ENCODE results near the gene WDR93.
"Not testable (repeated sequence)": the region's sequence is repeated elsewhere in the genome, so short reads cannot be mapped to it uniquely, and the experiment has no call there.

The WDR93 gene

DNA sequence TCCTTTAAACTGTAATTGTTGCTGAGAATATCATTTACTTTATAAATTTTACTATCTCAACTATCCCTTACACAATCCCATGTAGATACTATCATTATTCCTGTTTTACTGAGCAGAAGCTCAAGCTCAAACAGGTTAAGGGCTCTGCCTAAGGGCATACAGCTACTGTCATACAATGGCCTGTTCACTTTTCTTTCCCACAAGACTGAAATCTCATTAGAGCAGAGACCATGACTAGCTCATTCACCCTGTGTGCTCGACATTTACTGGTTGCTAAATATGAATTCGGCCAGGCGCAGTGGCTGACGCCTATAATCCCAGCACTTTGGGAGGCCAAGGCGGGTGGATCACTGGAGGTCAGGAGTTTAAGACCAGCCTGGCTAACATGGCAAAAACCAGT lies 83.9 kb downstream of the WDR93 start:
- DNase-seq = no peak

DNA sequence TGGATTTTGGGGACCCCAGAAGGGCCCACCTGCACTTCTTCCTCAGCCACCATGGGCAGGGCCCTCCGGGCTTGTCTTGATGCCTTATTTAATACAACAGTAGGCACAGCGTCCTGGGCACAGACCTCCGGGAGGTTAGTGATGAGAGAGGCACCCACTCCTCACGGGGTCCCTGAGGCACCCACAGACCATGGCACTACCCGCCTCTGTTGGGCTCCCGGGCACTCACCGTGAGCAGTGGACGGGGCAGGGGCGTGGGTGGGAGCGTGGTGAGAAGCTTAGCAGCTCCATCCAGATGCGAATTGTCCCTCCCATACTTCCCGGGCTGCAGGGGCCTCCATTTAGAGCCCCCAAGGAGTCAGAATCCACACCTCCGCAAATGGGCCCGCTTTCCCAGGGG lies 85.2 kb downstream of the WDR93 start:
- no peak for DNase-seq

DNA sequence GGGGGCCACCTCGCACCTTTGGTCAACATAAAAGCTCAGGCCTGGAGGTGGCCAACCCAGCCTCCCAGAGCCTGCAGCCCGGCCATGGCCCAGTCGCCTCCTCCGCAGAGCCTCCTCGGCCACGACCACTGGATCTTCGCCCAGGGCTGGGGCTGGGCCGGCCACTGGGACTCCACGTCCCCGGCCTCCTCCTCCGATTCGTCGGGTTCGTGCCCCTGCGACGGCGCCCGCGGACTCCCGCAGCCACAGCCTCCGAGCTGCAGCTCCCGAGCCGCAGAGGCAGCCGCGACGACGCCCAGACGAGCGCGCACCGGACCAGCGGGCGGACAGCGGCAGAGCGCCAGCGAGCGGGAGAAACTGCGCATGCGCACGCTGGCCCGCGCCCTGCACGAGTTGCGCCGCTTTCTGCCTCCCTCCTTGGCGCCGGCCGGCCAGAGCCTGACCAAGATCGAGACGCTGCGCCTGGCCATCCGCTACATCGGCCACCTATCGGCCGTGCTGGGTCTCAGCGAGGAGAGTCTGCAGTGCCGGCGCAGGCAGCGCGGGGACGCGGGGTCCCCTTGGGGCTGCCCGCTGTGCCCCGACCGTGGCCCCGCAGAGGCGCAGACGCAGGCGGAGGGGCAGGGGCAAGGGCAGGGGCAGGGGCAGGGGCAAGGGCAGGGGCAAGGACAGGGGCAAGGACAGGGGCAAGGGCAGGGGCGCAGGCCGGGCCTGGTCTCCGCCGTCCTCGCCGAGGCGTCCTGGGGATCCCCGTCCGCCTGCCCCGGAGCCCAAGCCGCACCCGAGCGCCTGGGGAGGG lies 85.9 kb downstream of the WDR93 start, which contains the start of gene MESP2:
MESP2 (plus strand) TSS at position 59 of the 799 bp plus-strand sequence; CDS start at position 85, 26 bp downstream.
- peak in 3 of 5 experiments; percentile 21 to 49 (median 26) for DNase-seq

DNA sequence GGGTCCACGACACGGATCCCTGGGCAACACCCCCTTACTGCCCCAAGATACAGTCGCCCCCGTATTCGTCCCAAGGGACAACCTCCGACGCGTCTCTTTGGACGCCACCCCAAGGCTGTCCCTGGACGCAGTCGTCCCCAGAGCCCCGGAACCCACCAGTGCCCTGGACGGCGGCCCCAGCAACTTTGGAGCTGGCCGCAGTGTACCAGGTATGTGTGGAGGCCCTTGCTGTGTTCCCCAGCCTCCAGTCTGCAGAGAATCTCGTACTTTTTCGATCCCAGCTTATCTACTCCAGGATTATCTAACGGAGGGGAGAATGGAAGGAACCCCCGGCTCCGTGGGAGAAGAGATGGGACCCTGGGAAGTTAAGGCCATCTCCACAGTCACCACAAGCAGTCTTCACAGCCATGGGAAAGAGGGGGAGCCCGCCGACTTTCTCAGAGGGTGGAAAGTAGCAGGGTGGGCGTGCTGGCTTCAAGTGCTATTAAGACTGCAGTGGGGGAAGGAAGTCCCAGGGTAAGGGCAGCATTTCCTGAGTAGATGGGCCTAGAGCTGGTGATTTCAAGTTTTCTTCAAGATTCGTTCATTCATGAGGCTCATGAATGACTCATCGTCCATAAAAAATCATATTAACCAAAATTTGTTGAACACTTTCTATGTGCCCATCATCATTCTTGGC lies 86.6 kb downstream of the WDR93 start:
- DNase-seq = no peak

DNA sequence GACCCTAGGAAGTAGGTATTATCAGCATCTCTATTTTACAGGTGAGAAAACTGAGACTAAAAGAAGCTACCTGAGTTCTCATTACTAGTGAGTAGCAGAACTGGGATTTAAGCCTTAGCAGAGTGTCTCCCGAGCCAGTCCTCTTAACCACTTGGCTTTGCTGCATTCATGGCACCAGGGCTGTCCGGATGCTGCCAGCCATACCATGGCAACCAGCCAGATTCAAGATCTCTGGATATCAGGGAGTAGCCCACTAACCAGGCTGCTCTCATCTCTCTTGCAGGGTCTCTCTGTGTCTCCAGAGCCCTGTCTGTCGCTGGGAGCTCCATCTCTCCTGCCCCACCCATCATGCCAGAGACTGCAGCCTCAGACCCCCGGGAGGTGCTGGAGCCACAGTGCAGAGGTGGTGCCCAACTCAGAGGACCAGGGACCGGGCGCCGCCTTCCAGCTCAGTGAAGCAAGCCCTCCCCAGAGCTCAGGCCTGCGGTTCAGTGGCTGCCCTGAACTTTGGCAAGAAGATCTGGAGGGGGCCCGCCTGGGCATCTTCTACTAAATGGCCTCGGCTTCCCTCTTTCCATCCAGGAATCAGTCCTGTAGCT lies 87.3 kb downstream of the WDR93 start:
- no peak for DNase-seq

DNA sequence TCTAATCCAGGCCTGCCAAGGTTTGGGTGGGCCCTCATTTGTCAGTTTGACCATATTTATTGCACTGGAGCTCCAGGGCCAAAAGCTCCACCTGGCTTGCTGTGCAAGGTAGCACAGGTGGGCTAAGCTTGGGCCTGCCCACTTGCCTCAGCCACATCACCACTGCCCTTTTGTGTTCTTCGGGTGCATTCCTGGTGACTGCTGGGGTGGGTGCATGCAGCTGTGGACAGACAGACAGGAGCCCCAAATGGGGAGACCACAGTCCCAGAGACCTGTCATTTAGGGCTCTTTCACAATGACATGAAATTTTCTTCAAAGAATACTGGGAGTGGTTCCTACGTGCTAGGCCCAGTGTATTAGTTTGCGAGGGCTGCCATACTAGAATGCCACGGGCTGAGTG lies 88.2 kb downstream of the WDR93 start:
- DNase-seq = no peak

DNA sequence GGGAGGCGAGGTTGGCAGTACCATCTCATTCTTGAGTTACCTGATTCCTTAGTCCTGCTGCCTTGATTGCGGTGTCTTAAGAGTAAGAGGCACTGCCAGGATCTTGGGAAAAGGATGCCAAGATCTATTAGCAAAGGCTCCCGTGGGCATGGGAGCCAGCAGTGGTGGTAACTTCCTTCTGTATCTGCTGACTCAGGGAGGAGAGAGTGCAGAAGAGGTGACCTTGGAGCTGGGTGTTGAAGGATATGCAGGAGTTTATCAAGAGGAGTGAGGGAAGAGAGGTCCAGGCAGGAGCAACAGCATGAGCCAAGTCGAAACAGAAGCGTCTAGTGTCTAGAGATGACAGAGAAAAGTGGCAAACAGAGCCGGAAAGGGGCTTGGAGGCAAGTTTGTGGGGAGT lies 90.0 kb downstream of the WDR93 start:
- DNase-seq = no peak

DNA sequence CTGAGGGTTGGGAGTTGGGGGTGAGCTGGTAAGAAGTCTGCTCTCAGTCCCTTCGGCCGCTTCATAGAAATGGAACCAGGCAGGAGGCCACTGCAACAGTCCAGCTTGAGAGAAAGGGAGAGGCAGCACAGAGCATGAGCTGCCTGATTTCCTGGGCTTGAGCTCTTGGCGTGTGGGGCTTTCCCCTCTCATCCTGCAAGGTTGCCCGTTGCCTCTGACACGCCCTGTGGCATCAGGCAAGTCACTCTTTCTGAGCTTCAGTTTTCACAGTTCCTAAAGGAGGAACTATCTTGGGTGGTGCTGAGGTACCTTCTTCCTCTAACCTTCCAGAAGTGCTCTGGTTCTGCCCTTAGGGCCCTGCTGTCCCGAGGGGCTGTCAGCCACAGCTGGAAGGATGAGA lies 90.4 kb downstream of the WDR93 start:
- DNase-seq = no peak

DNA sequence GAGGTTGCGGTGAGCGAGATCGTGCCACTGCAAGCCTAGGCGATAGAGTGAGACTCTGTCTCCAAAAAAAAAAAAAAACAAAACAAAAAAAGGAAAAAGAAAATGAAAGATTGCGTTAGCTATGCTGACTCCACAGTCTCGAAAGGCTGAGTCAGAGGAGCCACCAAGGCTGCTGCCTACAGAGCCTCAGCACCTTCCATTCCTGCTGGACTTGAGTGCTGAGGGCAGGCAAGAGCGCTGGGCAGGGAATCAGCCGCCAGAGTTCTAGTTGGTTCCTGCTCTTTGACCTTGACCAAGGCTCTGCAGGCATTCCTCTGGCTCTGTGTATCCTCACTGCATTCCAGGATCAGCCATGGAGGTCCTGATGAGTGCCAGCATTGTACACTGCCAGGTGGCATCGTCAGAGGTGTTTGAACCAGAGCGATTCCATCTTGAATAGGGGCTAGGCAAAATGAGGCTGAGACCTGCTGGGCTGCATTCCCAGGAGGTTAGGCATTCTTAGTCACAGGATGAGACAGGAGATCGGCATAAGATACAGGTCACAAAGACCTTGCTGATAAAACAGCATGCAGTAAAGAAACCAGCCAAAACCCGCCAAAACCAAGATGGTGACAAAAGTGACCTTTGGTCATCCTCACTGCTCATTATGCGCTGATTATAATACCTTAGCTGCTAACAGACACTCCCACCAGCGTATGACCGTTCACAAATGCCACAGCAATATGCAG lies 91.4 kb downstream of the WDR93 start:
- DNase-seq = no peak

DNA sequence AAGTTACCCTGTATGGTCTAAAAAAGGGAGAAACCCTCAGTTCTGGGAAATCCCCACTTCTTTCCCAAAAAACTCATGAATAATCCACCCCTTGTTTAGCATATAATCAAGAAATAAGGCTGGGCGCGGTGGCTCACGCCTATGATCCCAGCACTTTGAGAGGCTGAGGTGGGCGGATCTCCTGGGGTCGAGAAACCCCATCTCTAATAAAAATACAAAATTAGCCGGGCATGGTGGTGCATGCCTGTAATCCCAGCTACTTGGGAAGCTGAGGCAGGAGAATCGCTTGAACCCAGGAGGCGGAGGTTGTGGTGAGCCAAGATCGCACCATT lies 92.0 kb downstream of the WDR93 start:
- DNase-seq = not testable (repeated sequence)

DNA sequence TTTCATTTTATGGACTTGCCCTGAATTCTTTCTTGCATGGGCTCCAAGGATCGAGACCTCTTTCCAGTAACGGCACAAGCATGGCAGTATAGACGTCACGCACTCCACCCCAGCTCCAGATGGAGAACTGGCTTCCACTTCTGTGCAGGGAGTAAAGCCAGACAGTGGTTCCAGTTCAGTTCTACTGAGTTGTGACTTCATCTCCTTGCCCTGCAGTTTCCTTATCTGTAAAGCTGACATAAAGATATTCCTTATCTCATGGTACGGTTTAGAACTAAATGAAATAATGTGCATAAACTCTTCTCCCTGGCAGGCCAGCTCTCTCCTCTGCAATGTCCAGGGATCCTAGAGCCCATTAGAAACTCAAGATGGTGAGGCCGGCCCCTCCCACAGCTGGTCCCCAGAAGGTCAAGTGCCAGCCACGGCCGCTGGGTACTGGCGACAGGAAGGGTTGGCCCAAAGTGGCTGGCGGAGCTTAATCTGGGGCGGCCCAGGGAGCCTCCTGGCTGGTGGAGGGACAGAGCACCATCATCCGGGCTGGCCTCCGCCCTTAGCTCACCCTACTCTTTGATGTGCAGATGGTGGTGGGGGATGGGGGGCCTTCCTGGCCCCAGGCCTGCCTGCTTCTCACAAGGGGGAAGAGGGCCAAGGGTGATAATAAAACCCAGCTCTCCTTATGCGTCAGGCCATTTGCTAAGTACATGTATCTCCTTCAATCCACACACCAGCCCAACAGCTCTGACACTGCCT lies 92.7 kb downstream of the WDR93 start:
- no peak for DNase-seq

DNA sequence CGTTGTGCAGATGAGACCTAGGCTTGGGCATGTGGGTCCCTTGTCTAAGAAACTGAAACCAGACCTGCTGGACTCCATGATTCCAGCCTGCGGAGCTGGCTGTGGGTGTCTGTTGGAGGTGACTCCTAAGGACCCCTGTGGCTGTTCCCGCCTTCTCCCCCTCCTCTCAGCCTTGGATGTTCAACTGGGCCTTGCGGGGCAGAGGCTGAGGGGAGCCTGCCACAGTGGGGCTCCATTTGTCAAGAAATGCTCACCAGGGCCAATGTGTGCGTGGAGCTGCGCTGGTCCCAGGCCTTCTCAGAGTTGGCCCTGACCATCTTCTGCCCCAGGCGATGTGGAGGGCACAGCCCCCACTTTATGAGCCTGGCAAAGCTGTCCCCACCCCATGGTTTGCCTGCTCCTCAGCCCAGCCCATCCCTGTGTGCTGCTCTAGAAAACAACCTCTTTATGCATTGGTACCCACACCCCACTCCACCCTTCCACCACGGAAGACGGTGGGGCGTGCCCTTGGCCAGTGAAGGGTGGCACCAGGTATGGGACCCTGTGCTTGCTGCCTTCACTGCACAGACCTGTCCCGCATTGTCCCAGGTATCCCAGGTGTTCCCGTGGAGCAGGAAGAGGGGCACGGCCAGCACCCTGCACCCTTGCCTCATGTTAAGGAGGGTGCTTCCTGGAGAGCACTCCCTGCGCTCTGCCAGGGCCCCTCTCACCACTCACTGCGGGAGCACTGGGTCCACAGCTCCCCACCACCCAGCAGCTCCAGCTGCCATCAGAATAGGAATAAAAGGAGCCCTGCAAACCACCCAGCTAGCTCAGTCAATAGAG lies 93.5 kb downstream of the WDR93 start:
- no peak for DNase-seq

DNA sequence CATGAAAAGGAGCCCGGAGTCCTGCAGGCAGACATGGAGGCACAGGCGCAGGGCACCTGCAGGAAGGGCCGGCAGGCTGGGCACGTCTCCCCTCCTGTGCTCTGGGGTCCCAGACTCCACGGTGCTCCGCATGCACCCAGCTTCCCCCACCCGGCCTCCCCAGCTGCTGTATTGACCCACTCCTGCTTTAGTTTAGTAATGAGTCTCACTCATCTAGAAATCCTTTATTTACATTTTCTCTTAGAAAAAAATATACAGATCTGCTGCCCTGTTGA lies 94.0 kb downstream of the WDR93 start:
- DNase-seq = no peak

DNA sequence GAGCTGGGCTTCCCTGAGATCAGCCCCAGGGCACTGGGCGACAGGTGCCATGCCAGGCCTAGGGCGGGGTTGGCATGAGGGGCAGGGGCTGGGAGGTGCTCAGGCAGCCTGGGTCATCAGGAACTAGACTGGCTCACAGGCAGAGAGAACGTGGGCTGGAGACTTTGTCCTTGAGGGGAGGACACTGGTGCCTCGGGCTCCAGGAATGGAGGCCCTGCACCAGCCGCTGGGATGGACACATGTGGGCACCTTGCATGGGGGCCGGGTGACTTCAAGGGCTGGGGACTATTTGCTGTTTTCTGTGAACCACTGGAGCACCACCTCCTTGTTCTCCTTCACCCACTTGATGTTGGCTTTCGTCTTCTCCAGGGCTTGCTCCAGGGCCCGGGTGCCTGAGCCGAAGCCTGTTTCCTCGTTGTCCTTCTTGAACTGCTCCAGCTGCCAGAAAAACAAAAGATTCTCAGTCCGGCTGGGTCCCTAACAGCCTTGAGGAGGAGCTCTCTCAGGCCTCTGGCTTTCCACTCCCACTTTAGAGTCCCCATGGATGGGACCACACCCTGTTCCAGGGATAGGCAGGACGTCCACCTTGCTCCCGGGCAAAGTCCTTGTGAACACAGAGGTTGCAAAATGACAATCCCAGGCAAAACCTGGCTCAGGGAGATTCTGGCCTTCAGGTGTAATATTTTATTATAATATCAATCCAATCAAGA lies 94.6 kb downstream of the WDR93 start:
- DNase-seq = no peak

DNA sequence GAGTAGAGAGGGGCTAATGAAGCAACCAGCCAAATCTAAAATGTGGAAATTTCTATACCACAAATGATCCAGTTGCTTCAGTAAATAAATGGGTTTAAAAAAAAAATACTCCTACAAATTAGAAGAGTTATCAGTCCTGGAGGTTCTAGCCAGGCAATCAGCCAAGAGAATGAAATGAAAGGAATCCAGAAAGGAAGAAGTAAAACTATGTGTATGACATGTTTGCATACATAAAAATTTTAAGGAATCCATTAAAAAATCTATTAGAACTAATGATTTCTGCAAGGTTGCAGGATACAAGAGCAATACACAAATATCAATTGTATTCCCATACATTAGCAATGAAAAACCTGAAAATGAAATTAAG lies 95.1 kb downstream of the WDR93 start:
- DNase-seq = no peak

DNA sequence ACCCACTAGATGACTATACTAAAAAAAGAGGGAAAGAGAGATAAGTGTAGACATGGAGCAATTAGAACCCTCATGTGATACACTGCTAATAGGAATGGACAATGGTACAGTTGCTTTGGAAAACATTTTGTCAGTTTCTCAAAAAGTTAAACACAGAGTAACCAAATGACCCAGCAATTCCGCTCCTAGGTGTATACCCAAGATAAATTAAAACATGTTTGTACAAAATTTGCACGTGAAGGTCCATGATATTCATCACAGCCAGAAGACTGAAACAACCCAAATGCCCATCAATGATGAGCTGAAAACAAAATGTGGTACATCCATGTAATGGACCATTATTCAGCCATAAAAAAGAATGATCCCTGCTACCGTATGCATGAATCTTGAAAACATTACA lies 97.3 kb downstream of the WDR93 start:
- DNase-seq = no peak

DNA sequence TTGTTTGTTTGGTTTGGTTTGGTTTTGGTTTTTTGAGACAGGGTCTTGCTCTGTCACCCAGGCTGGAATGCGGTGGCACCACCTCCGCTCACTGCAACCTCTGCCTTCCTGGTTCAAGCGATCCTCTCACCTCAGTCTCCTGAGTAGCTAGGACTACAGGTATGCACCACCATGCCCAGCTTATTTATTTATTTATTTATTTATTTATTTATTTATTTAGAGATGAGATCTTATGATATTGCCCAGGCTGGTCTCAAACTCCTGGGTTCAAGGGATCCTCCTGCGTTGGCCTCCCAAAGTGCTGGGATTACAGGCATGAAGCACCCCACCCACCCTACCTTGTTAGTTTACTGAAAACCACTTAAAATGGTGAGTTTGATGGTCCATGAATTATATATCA lies 98.0 kb downstream of the WDR93 start:
- not testable (repeated sequence) for DNase-seq

DNA sequence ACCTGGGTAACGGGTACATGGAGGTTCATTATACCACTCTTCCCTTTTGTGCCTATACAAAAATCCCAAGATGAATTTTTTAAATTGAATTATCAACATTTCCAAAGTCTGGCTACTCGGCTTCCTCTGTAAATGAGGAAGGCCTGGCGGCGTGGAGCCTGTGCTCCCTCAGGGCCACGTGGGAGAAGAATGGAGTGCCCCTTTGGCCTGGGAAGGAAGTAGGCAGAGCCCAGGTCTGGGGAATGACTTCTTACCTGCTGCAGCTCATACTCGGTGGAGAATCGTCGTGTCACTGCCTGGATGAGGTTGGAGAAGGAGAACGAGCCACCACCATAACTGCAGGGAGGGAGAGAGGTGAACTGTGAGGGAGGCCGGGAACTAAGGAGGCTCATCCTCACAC lies 99.6 kb downstream of the WDR93 start:
- DNase-seq = no peak

DNA sequence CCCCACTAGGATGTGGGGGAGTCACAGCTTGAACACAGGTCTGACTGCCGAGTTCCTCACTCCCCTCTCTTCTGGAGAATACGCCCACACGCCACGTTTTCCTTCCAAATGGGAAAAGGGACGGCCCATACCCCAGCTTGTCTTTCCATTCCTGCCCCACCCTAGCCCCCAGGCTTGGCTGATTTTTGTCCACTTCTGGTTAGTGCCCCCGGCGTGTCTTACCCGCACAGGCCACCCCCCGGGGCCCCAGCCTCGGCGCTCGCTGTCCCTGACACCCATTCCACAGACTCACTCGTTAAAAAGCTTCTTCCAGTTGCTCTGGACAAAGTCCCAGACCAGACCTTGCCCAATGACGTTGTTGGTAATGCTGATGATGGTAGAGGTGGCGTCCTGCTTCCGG lies 100.0 kb downstream of the WDR93 start:
- no peak for DNase-seq

DNA sequence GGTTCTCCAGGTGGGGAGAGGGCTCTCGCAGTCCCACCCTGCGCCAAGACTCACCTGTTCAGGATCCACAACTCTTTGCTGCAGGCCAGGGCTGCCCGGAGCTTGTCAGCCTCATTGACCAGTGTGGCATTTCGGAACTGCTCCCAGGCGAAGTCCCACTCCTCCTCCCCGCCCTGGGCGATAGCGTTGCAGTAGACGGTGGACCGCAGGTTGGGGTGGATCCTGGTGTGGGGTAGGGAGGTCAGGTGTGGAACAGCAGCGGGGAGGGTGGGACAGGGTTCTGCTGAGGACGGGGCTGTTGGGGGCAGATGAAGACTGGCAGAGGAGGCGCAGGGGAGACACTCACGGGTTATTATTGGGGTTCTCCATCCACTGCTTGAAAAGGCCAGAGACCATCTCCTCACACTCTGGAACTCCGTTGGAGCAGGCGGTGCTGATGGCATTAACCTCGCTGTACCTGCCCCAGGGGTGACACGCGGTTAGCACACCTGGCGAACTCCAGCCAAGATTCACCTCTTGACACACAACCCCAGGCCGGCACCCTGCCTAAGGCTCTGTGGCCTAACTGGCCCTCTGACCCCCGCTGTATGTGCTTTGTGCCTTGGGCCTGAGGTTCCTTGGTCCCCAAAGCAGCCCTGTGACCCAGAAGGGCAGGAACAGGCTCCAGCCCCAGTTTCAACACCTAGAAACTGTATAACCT lies 101.6 kb downstream of the WDR93 start:
- DNase-seq = no peak
